DMS79 treated with DMSO at 0.1 percent for 48 hours (cell line): Measurements from ENCODE around the gene TMOD1.
A peak's percentile ranks its signal among the peaks of the same experiment; 100 is the strongest.
"Not testable (repeated sequence)": the region's sequence is repeated elsewhere in the genome, so short reads cannot be mapped to it uniquely, and the experiment has no call there.

Experiments
- DNase-seq: peaks from one replicate; lab custom pipeline; 2025; lab: John Stamatoyannopoulos, UW

Gene TMOD1

GRCh38 chr9:97599314-97599846 is 97.9 kb downstream of the TMOD1 start:
- no peak for DNase-seq

- DNase-seq = no peak
These were observed 99.2 kb downstream of the TMOD1 start for GRCh38 chr9:97600531-97601227.

- DNase-seq = no peak
These were observed 99.9 kb downstream of the TMOD1 start for GRCh38 chr9:97601228-97601898.

GRCh38 chr9:97602430-97602829 is 101.0 kb downstream of the TMOD1 start:
- DNase-seq = no peak

GRCh38 chr9:97604901-97605645 is 103.6 kb downstream of the TMOD1 start:
- DNase-seq = no peak

- peak; percentile 35 for DNase-seq
These were observed 114.1 kb downstream of the TMOD1 start for GRCh38 chr9:97615439-97616072.

- DNase-seq = no peak
These were observed 116.5 kb downstream of the TMOD1 start for GRCh38 chr9:97617939-97618416.

GRCh38 chr9:97620063-97620462 is 118.6 kb downstream of the TMOD1 start:
- DNase-seq = not testable (repeated sequence)

- DNase-seq = not testable (repeated sequence)
These were observed 121.0 kb downstream of the TMOD1 start for GRCh38 chr9:97622483-97622882.

GRCh38 chr9:97623946-97624345 is 122.5 kb downstream of the TMOD1 start:
- DNase-seq = no peak

GRCh38 chr9:97625620-97626019 is 124.2 kb downstream of the TMOD1 start:
- DNase-seq = no peak

- DNase-seq = no peak
These were observed 126.2 kb downstream of the TMOD1 start for GRCh38 chr9:97627624-97628023.

- DNase-seq = no peak
These were observed 127.2 kb downstream of the TMOD1 start for GRCh38 chr9:97628668-97629067.

- DNase-seq = no peak
These were observed 127.7 kb downstream of the TMOD1 start for GRCh38 chr9:97629156-97629555.

- DNase-seq = no peak
These were observed 129.1 kb downstream of the TMOD1 start for GRCh38 chr9:97630591-97630990.

- peak; percentile 74 for DNase-seq
These were observed 130.9 kb downstream of the TMOD1 start for GRCh38 chr9:97632248-97632984.

GRCh38 chr9:97632985-97633858 is 131.8 kb downstream of the TMOD1 start, which contains the start of the genes NCBP1 and TSTD2:
NCBP1 (plus strand) TSS chr9:97633821; CDS start chr9:97633882, 61 bp downstream.
TSTD2 (minus strand) TSS chr9:97633368; CDS start chr9:97627562, 5,806 bp downstream.
- peak; percentile 95 for DNase-seq

- no peak for DNase-seq
These were observed 132.5 kb downstream of the TMOD1 start for GRCh38 chr9:97633859-97634490.

- DNase-seq = no peak
These were observed 133.6 kb downstream of the TMOD1 start for GRCh38 chr9:97635026-97635425.

GRCh38 chr9:97636903-97637302 is 135.4 kb downstream of the TMOD1 start:
- DNase-seq = no peak
